Measurements from ENCODE around the gene CCDC102A. TPM values are rescaled to one million over a fixed set of nuclear protein-coding genes. Genes with fewer than 3 reads are reported as not detected.
"Not testable (repeated sequence)": the region's sequence is repeated elsewhere in the genome, so short reads cannot be mapped to it uniquely, and the experiment has no call there.

The CCDC102A gene
- total RNA-seq, 4 donors from 2014 or later: 1.7 to 10.7 (median 2.5) TPM

GRCh38 chr16:57500578-57501111, 35.7 kb downstream of the CCDC102A start:
- H3K27ac ChIP-seq: no peak overlapping the region
- no peak for TF ChIP-seq POLR2A (IDR thresholded peaks at IDR 0.05)
- TF ChIP-seq CTCF (IDR thresholded peaks at IDR 0.05): no peak
- no peaks in the 10 kb centered on the region for H3K27me3 ChIP-seq
- H3K4me1 ChIP-seq: no peaks in the 10 kb centered on the region
- H3K9me3 ChIP-seq: no peaks in the 10 kb centered on the region
- no peaks in the 10 kb centered on the region for H3K36me3 ChIP-seq
- H3K4me3 ChIP-seq: no peak overlapping the region
- no peak for DNase-seq

- H3K4me3 ChIP-seq, H3K27ac ChIP-seq, H3K36me3 ChIP-seq, H3K27me3 ChIP-seq, H3K9me3 ChIP-seq, DNase-seq, H3K4me1 ChIP-seq: not testable (repeated sequence)
Measured at GRCh38 chr16:57499941-57500340, 36.4 kb downstream of the CCDC102A start.

- no peaks in the 10 kb centered on the region for H3K9me3 ChIP-seq
- no peak overlapping the region for H3K27ac ChIP-seq
- no peaks in the 10 kb centered on the region for H3K4me1 ChIP-seq
- H3K4me3 ChIP-seq: no peak overlapping the region
- peak in 1 of 3 donors; percentile 10 for DNase-seq
- H3K36me3 ChIP-seq: no peaks in the 10 kb centered on the region
- TF ChIP-seq CTCF (IDR thresholded peaks at IDR 0.05) (no peak), POLR2A (IDR thresholded peaks at IDR 0.05) (no peak)
- no peaks in the 10 kb centered on the region for H3K27me3 ChIP-seq
Measured at GRCh38 chr16:57498031-57498430, 38.3 kb downstream of the CCDC102A start.

- DNase-seq: no peak
- H3K27ac ChIP-seq: no peak overlapping the region
Measured at GRCh38 chr16:57497121-57497520, 39.2 kb downstream of the CCDC102A start.

GRCh38 chr16:57493767-57494166, 42.6 kb downstream of the CCDC102A start:
- no peaks in the 10 kb centered on the region for H3K36me3 ChIP-seq
- no peaks in the 10 kb centered on the region for H3K4me1 ChIP-seq
- H3K4me3 ChIP-seq: no peak overlapping the region
- H3K27me3 ChIP-seq: no peaks in the 10 kb centered on the region
- TF ChIP-seq CTCF (IDR thresholded peaks at IDR 0.05) (no peak), POLR2A (IDR thresholded peaks at IDR 0.05) (no peak)
- no peak for DNase-seq
- no peak overlapping the region for H3K27ac ChIP-seq
- H3K9me3 ChIP-seq: no peaks in the 10 kb centered on the region

More at GRCh38 chr16:57497121-57497520, 39.2 kb downstream of the CCDC102A start:
- Histone ChIP-seq H3K27me3 (no peaks in the 10 kb centered on the region), H3K9me3 (no peaks in the 10 kb centered on the region), H3K36me3 (no peaks in the 10 kb centered on the region), H3K4me1 (no peaks in the 10 kb centered on the region), H3K4me3 (no peak overlapping the region)
- TF ChIP-seq CTCF (IDR thresholded peaks at IDR 0.05) (no peak), POLR2A (IDR thresholded peaks at IDR 0.05) (no peak)

- peaks cover 4 to 21% (median 5%) of the 10 kb centered on the region in 4 donors for H3K4me1 ChIP-seq
- no peak overlapping the region for H3K27ac ChIP-seq
- H3K4me3 ChIP-seq: no peak overlapping the region
- H3K9me3 ChIP-seq: no peaks in the 10 kb centered on the region
- H3K27me3 ChIP-seq: no peaks in the 10 kb centered on the region
- TF ChIP-seq CTCF (IDR thresholded peaks at IDR 0.05) (no peak), POLR2A (IDR thresholded peaks at IDR 0.05) (no peak)
- no peak for DNase-seq
- H3K36me3 ChIP-seq: no peaks in the 10 kb centered on the region
Measured at GRCh38 chr16:57489229-57489628, 47.1 kb downstream of the CCDC102A start.
